ENCODE results near the gene RGS18. TPM values are rescaled to one million over a fixed set of nuclear protein-coding genes. Genes with fewer than 3 reads are reported as not detected.
"Not testable (repeated sequence)": the region's sequence is repeated elsewhere in the genome, so short reads cannot be mapped to it uniquely, and the experiment has no call there.

RGS18 gene
- total and polyA plus RNA-seq, 2 donors (not counting 1 experiment from before 2014, with no cell fraction given): 0.09 TPM; not detected in 1

- 83% methylated on average over 1 of the region's 5 CpGs for WGBS (ENCODE audit: insufficient coverage)
- intact Hi-C loops (cut with micrococcal nuclease): no loop called here
These were observed 69.1 kb downstream of the RGS18 start for GRCh38 chr1:192227330-192227729.

DNA sequence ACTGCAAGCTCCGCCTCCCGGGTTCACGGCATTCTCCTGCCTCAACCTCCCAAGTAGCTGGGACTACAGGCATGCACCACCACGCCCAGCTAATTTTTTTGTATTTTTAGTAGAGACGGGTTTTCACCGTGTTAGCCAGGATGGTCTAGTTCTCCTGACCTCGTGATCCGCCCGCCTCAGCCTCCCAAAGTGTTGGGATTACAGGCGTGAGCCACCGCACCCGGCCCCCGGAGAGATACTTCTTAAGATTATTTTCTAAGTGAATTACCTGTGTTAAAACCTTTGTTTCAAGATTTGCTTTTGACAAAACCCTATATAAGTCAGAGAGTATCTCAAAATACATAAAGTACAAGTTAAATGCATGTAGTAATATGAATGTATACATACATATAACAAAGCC is 69.7 kb downstream of the RGS18 start:
- 89% methylated on average over 6 of the region's 13 CpGs for WGBS (ENCODE audit: insufficient coverage)
- POLR2A ChIA-PET; H3K4me1 ChIP-seq (ENCODE audit: control insufficient read depth in 2 of 2, insufficient read depth in 2 of 2, low read length in 2 of 2); H3K9me3 Mint-ChIP-seq (ENCODE audit: insufficient read depth); H3K79me2 ChIP-seq (ENCODE audit: control insufficient read depth, insufficient read depth, low read length); DNase-seq; CTCF ChIA-PET; H3K27me3 ChIP-seq (replicated peaks in 1 of 4; ENCODE audit: control extremely low read depth in 1 of 4, control insufficient read depth in 3 of 4, insufficient read depth in 4 of 4, low read length in 3 of 4); ATAC-seq (ENCODE audit: low read depth); H3K27ac ChIP-seq (ENCODE audit: low read length in 2 of 2); H3K4me2 ChIP-seq (replicated peaks; ENCODE audit: low read depth, low read length, poor library complexity, severe bottlenecking); H3K27me3 Mint-ChIP-seq; H3K4me3 Mint-ChIP-seq; H3K27ac Mint-ChIP-seq; intact Hi-C loops (cut with micrococcal nuclease); H4K20me1 ChIP-seq (ENCODE audit: control insufficient read depth, insufficient read depth, low read length, poor library complexity, severe bottlenecking); H3K9me3 ChIP-seq (ENCODE audit: control extremely low read depth in 1 of 3, control insufficient read depth in 2 of 3, insufficient read depth in 1 of 3, low read length in 2 of 3); H3K4me1 Mint-ChIP-seq; H3K9ac ChIP-seq (ENCODE audit: low read length); H2AFZ ChIP-seq (ENCODE audit: insufficient read depth, low read depth, low read length, poor library complexity, severe bottlenecking); H3K4me3 ChIP-seq (ENCODE audit: control extremely low read depth in 1 of 5, extremely low read depth in 1 of 5, insufficient read depth in 1 of 5, low read depth in 2 of 5, low read length in 4 of 5); H3K36me3 ChIP-seq (replicated peaks in 1 of 2; ENCODE audit: control extremely low read depth in 1 of 2, control insufficient read depth in 1 of 2, extremely low read depth in 1 of 2, insufficient read depth in 2 of 2, low read length in 1 of 2): not testable (repeated sequence)

More at GRCh38 chr1:192227330-192227729, 69.1 kb downstream of the RGS18 start:
- Mint-ChIP-seq H3K27me3 (no peaks in the 10 kb centered on the region), H3K4me1 (no peaks in the 10 kb centered on the region), H3K9me3 (ENCODE audit: insufficient read depth) (no peaks in the 10 kb centered on the region), H3K27ac (no peak overlapping the region), H3K4me3 (no peak overlapping the region)
- no peak for ATAC-seq (ENCODE audit: low read depth)
- TF ChIP-seq EZH2 (IDR thresholded peaks at IDR 0.05; ENCODE audit: borderline replicate concordance, insufficient read depth, low read depth, low read length, poor library complexity, severe bottlenecking): no peak
- no peak for TF ChIP-seq CTCF (IDR thresholded peaks at IDR 0.05)
- H3K27me3 ChIP-seq (replicated peaks in 1 of 4; ENCODE audit: control extremely low read depth in 1 of 4, control insufficient read depth in 3 of 4, insufficient read depth in 4 of 4, low read length in 3 of 4): no peaks in the 10 kb centered on the region
- DNase-seq: no peak
- POLR2A ChIA-PET: no interaction called here
- no peak overlapping the region for H3K4me3 ChIP-seq (ENCODE audit: control extremely low read depth in 1 of 5, extremely low read depth in 1 of 5, insufficient read depth in 1 of 5, low read depth in 2 of 5, low read length in 4 of 5)
- H3K79me2 ChIP-seq (ENCODE audit: control insufficient read depth, insufficient read depth, low read length): no peaks in the 10 kb centered on the region
- H3K4me2 ChIP-seq (replicated peaks; ENCODE audit: low read depth, low read length, poor library complexity, severe bottlenecking): no peak overlapping the region
- no peak overlapping the region for H3K27ac ChIP-seq (ENCODE audit: low read length in 2 of 2)
- CTCF ChIA-PET: no interaction called here
- H3K9ac ChIP-seq (ENCODE audit: low read length): no peak overlapping the region
- no peaks in the 10 kb centered on the region for H3K36me3 ChIP-seq (replicated peaks in 1 of 2; ENCODE audit: control extremely low read depth in 1 of 2, control insufficient read depth in 1 of 2, extremely low read depth in 1 of 2, insufficient read depth in 2 of 2, low read length in 1 of 2)
- no peaks in the 10 kb centered on the region for H3K4me1 ChIP-seq (ENCODE audit: control insufficient read depth in 2 of 2, insufficient read depth in 2 of 2, low read length in 2 of 2)
- no peak overlapping the region for H2AFZ ChIP-seq (ENCODE audit: insufficient read depth, low read depth, low read length, poor library complexity, severe bottlenecking)
- H4K20me1 ChIP-seq (ENCODE audit: control insufficient read depth, insufficient read depth, low read length, poor library complexity, severe bottlenecking): no peaks in the 10 kb centered on the region
- H3K9me3 ChIP-seq (ENCODE audit: control extremely low read depth in 1 of 3, control insufficient read depth in 2 of 3, insufficient read depth in 1 of 3, low read length in 2 of 3): peaks cover 0 to 1% (median 0%) of the 10 kb centered on the region in 3 donors

Measured in B cell (primary cell).